ENCODE measurements around the gene ZNF668.

Gene ZNF668

GRCh38 chr16:31089199-31089598 is 15.2 kb upstream of the ZNF668 start:
- no peak for TF ChIP-seq CTCF (IDR thresholded peaks at IDR 0.05; ENCODE audit: low read depth, low read length)
- DNase-seq (ENCODE audit: low read depth, low spot score) = no peak
- in situ Hi-C loops (cut with HindIII; ENCODE audit: low sequenced_read_pairs) = no loop called here
- H3K4me3 ChIP-seq (ENCODE audit: low read depth, low read length) = no peak overlapping the region

GRCh38 chr16:31088459-31089183 is 14.6 kb upstream of the ZNF668 start, which contains the start of gene PRSS53:
TSS of gene PRSS53 (minus strand) at chr16:31088943. CDS start at chr16:31088809, 134 bp downstream.
- H3K4me3 ChIP-seq (ENCODE audit: low read depth, low read length) = no peak within 1 kb of the TSS
- DNase-seq (ENCODE audit: low read depth, low spot score) = no peak
- TF ChIP-seq CTCF (IDR thresholded peaks at IDR 0.05; ENCODE audit: low read depth, low read length) = no peak
- in situ Hi-C loops (cut with HindIII; ENCODE audit: low sequenced_read_pairs) = no loop called here

- no peak for TF ChIP-seq CTCF (IDR thresholded peaks at IDR 0.05; ENCODE audit: low read depth, low read length)
- H3K4me3 ChIP-seq (ENCODE audit: low read depth, low read length) = no peak overlapping the region
- DNase-seq (ENCODE audit: low read depth, low spot score) = no peak
- in situ Hi-C loops (cut with HindIII; ENCODE audit: low sequenced_read_pairs) = no loop called here
Observed at GRCh38 chr16:31087971-31088370, 13.9 kb upstream of the ZNF668 start.

- DNase-seq (ENCODE audit: low read depth, low spot score) = no peak
- no peak overlapping the region for H3K4me3 ChIP-seq (ENCODE audit: low read depth, low read length)
- no peak for TF ChIP-seq CTCF (IDR thresholded peaks at IDR 0.05; ENCODE audit: low read depth, low read length)
- in situ Hi-C loops (cut with HindIII; ENCODE audit: low sequenced_read_pairs) = no loop called here
Observed at GRCh38 chr16:31087481-31087880, 13.4 kb upstream of the ZNF668 start.

GRCh38 chr16:31086629-31086906 is 12.5 kb upstream of the ZNF668 start:
- no peak for TF ChIP-seq CTCF (IDR thresholded peaks at IDR 0.05; ENCODE audit: low read depth, low read length)
- in situ Hi-C loops (cut with HindIII; ENCODE audit: low sequenced_read_pairs) = no loop called here
- H3K4me3 ChIP-seq (ENCODE audit: low read depth, low read length) = no peak overlapping the region
- no peak for DNase-seq (ENCODE audit: low read depth, low spot score)

- no peak for TF ChIP-seq CTCF (IDR thresholded peaks at IDR 0.05; ENCODE audit: low read depth, low read length)
- in situ Hi-C loops (cut with HindIII; ENCODE audit: low sequenced_read_pairs) = no loop called here
- no peak for DNase-seq (ENCODE audit: low read depth, low spot score)
- H3K4me3 ChIP-seq (ENCODE audit: low read depth, low read length) = no peak overlapping the region
Observed at GRCh38 chr16:31085873-31086628, 12.0 kb upstream of the ZNF668 start.

Measured in astrocyte of the spinal cord (primary cell).